A673 (cell line): ENCODE results near the gene OR9Q1. TPM values are rescaled to one million over a fixed set of nuclear protein-coding genes. Genes with fewer than 3 reads are reported as not detected.

ENCODE experiments used
- BruUV-seq: library from RNA; stranded (reverse); fragments of 400-500 nt; replicated peaks from 2 replicates; lab custom pipeline; 2021; lab: Mats Ljungman, UMichigan
- CTCF ChIA-PET: fragments of 300-600 bp; sonication (Branson Sonifier 250); formaldehyde crosslinking; loops from one replicate; lab custom pipeline; 2022; ENCODE audit warnings: antibody characterized with exemption; lab: Charles Lee
- POLR2A ChIA-PET: fragments of 300-600 bp; sonication (Branson Sonifier 250); formaldehyde crosslinking; loops from one replicate; lab custom pipeline; 2022; ENCODE audit warnings: antibody characterized with exemption; ENCODE audit not compliant: low non-redundant PET; lab: Charles Lee
- DNase-seq: peaks from one replicate; pipeline ENCODE4 v3.0.0-alpha.2; 2015; ENCODE audit warnings: low spot score
- H3K27ac ChIP-seq: fragments of 200-600 bp; sonication (generic); 2 replicates; pipeline ENCODE4 v1.5.1; 2016; ENCODE audit warnings: mixed run types, low read depth, mild to moderate bottlenecking, mixed read lengths, antibody characterized with exemption, low read length; ENCODE audit not compliant: poor library complexity, severe bottlenecking
- H3K27me3 ChIP-seq: fragments of 200-600 bp; sonication (generic); replicated peaks from 2 replicates; pipeline ENCODE4 v1.6.1; 2017; ENCODE audit warnings: mixed run types, low read depth, mild to moderate bottlenecking, mixed read lengths, antibody characterized with exemption, low read length; ENCODE audit not compliant: insufficient read depth, poor library complexity
- H3K36me3 ChIP-seq: fragments of 200-600 bp; sonication (generic); 2 replicates; pipeline ENCODE4 v1.6.1; 2016; ENCODE audit warnings: mixed run types, mild to moderate bottlenecking, mixed read lengths, antibody characterized with exemption, low read length; ENCODE audit not compliant: insufficient read depth, poor library complexity, severe bottlenecking
- H3K4me1 ChIP-seq: fragments of 200-600 bp; sonication (generic); 2 replicates; pipeline ENCODE4 v1.6.1; 2017; ENCODE audit warnings: mixed run types, mild to moderate bottlenecking, mixed read lengths, antibody characterized with exemption, low read length; ENCODE audit not compliant: insufficient read depth, poor library complexity, severe bottlenecking
- H3K4me3 ChIP-seq: fragments of 200-600 bp; sonication (generic); 2 replicates; pipeline ENCODE4 v1.5.1; 2016; ENCODE audit warnings: low read depth, mixed run types, mild to moderate bottlenecking, mixed read lengths, low read length; ENCODE audit not compliant: poor library complexity, severe bottlenecking
- H3K9me3 ChIP-seq: fragments of 200-600 bp; sonication (generic); 2 replicates; pipeline ENCODE4 v1.6.1; 2016; ENCODE audit warnings: mixed run types, low read depth, mild to moderate bottlenecking, mixed read lengths, antibody characterized with exemption, low read length; ENCODE audit not compliant: poor library complexity, severe bottlenecking
- CTCF ChIP-seq: fragments of 300-800, 200-600 bp; sonication (generic); conservative IDR thresholded peaks from 2 replicates; pipeline ENCODE4 v1.5.1; 2017; ENCODE audit warnings: low read depth, mild to moderate bottlenecking, antibody characterized with exemption, low read length, moderate library complexity, mixed read lengths
- EZH2 ChIP-seq: fragments of 200-600 bp; sonication (generic); IDR thresholded peaks from 2 replicates; pipeline ENCODE4 v1.6.1; 2017; ENCODE audit warnings: borderline replicate concordance, low read depth, mild to moderate bottlenecking, mixed read lengths, antibody characterized with exemption, low read length; ENCODE audit not compliant: poor library complexity, severe bottlenecking
- intact Hi-C: fragments of 100-400 bp; cut with micrococcal nuclease; formaldehyde crosslinking; loops from one replicate; pipeline ENCODE4 v1.10.0; 2022; ENCODE audit not compliant: unreplicated experiment
- total RNA-seq: library from RNA; stranded (reverse); gene quantifications from 2 replicates; pipeline ENCODE4 v1.2.3, GENCODE V29; 2021

OR9Q1 gene
- total RNA-seq, 1 experiment from 2014 or later = not detected

GRCh38 chr11:58060939-58061672 is 37.4 kb downstream of the OR9Q1 start:
- no peaks in the 10 kb centered on the region for H3K4me1 ChIP-seq
- TF ChIP-seq CTCF (no peak), EZH2 (no peak)
- no peaks in the 10 kb centered on the region for H3K9me3 ChIP-seq
- no peak overlapping the region for H3K27ac ChIP-seq
- H3K36me3 ChIP-seq = no peaks in the 10 kb centered on the region
- DNase-seq = no peak
- H3K27me3 ChIP-seq = no peaks in the 10 kb centered on the region
- no peak overlapping the region for H3K4me3 ChIP-seq
- intact Hi-C loops = loop anchor here (10.0 kb wide), 1 partner anchor 236 kb away; no protein-coding TSS in a partner anchor
- POLR2A ChIA-PET = no interaction called here
- CTCF ChIA-PET = interaction anchor here (0.6 to 1.0 kb wide), 2 partner anchors 30 to 715 kb away, joined by 3 to 4 read pairs; partner anchors contain the start of gene OR6Q1
- BruUV-seq = no TSS peak

GRCh38 chr11:58061813-58062212 is 38.1 kb downstream of the OR9Q1 start:
- no TSS peak for BruUV-seq
- no peaks in the 10 kb centered on the region for H3K4me1 ChIP-seq
- H3K27ac ChIP-seq = no peak overlapping the region
- DNase-seq = no peak
- CTCF ChIA-PET = interaction anchor here (0.6 kb wide), 1 partner anchor 716 kb away, joined by 4 read pairs; no protein-coding TSS in a partner anchor
- TF ChIP-seq EZH2 (no peak), CTCF (no peak)
- intact Hi-C loops = loop anchor here (10.0 kb wide), 1 partner anchor 237 kb away; no protein-coding TSS in a partner anchor
- H3K36me3 ChIP-seq = no peaks in the 10 kb centered on the region
- no peaks in the 10 kb centered on the region for H3K9me3 ChIP-seq
- H3K4me3 ChIP-seq = no peak overlapping the region
- POLR2A ChIA-PET = no interaction called here
- H3K27me3 ChIP-seq = peaks cover 3% of the 10 kb centered on the region

- Histone ChIP-seq H3K9me3 (no peaks in the 10 kb centered on the region), H3K4me1 (no peaks in the 10 kb centered on the region), H3K36me3 (no peaks in the 10 kb centered on the region), H3K4me3 (no peak overlapping the region), H3K27ac (no peak overlapping the region), H3K27me3 (peaks cover 3% of the 10 kb centered on the region)
- TF ChIP-seq CTCF (no peak), EZH2 (no peak)
- CTCF ChIA-PET = interaction anchor here (0.6 to 0.7 kb wide), 2 partner anchors 412 to 818 kb away, joined by 4 to 6 read pairs; no protein-coding TSS in a partner anchor
- intact Hi-C loops = loop anchor here (10.0 kb wide), 1 partner anchor 243 kb away; no protein-coding TSS in a partner anchor
- POLR2A ChIA-PET = no interaction called here
- BruUV-seq = no TSS peak
- no peak for DNase-seq
Measured at GRCh38 chr11:58067685-58068084, 44.0 kb downstream of the OR9Q1 start.
